Spleen (tissue), 11 donors: Measurements from ENCODE around the gene ESR1. TPM values are rescaled to one million over a fixed set of nuclear protein-coding genes. Genes with fewer than 3 reads are reported as not detected.

Source experiments
- DNase-seq: peaks from one replicate; pipeline ENCODE4 v3.0.0-alpha.2; 2020
- H3K27ac ChIP-seq, 8 donors: fragments of 200-600 bp; sonication (generic) in 7 of 8; 1 replicate in 4 of 8; 2 replicates in 4 of 8; pipeline versions ENCODE4 v1.5.0 to v1.8.0; 2016 to 2021; ENCODE audit warnings: inconsistent platforms in 4 of 8, mild to moderate bottlenecking in 4 of 8, moderate library complexity in 1 of 8
- H3K27me3 ChIP-seq, 7 donors: fragments of 200-600 bp; sonication (generic) in 6 of 7; replicated peaks in 1 of 7; 1 replicate in 4 of 7; 2 replicates in 3 of 7; pipeline versions ENCODE4 v1.5.0 to v1.8.0; 2016 to 2021; ENCODE audit warnings: inconsistent platforms in 3 of 7, mild to moderate bottlenecking in 1 of 7
- H3K36me3 ChIP-seq, 6 donors: fragments of 200-600 bp; sonication (generic) in 5 of 6; 1 replicate in 4 of 6; 2 replicates in 2 of 6; pipeline versions ENCODE4 v1.5.0 to v1.8.0; 2016 to 2021; ENCODE audit warnings: inconsistent platforms in 2 of 6
- H3K4me1 ChIP-seq, 6 donors: fragments of 200-600 bp; sonication (generic) in 5 of 6; 1 replicate in 3 of 6; 2 replicates in 3 of 6; pipeline versions ENCODE4 v1.5.0 to v1.8.0; 2016 to 2021; ENCODE audit warnings: inconsistent platforms in 3 of 6
- H3K4me3 ChIP-seq, 8 donors: fragments of 200-600 bp; sonication (generic) in 7 of 8; 1 replicate in 4 of 8; 2 replicates in 4 of 8; pipeline versions ENCODE4 v1.5.0 to v1.8.0; 2016 to 2021; ENCODE audit warnings: inconsistent platforms in 4 of 8, mild to moderate bottlenecking in 4 of 8, moderate library complexity in 2 of 8
- H3K9me3 ChIP-seq, 8 donors: fragments of 200-600 bp; sonication (generic) in 7 of 8; 1 replicate in 4 of 8; 2 replicates in 4 of 8; pipeline versions ENCODE4 v1.5.0 to v1.8.0; 2016 to 2021; ENCODE audit warnings: inconsistent platforms in 4 of 8
- POLR2A ChIP-seq, 3 donors: fragments of 450-650 bp; IDR thresholded peaks; one replicate each; pipeline ENCODE4 v1.5.1; 2017; ENCODE audit warnings: antibody characterized with exemption in 3 of 3, mild to moderate bottlenecking in 1 of 3
- POLR2AphosphoS5 ChIP-seq, 3 donors: sonication (generic); formaldehyde crosslinking; IDR thresholded peaks; one replicate each; pipeline ENCODE4 v1.5.1; 2017; ENCODE audit warnings: antibody characterized with exemption in 3 of 3
- WGBS, 5 donors: extraction: QIAGEN DNeasy Blood & Tissue Kit in 3 of 5; methylation state at CpG; one replicate each; pipeline versions ENCODE4 v1.1.5 to v1.1.7; 2013 to 2018; 5-methylcytosine and 5-hydroxymethylcytosine counted together
- intact Hi-C: fragments of 100-400 bp; cut with DNase I; formaldehyde crosslinking; loops from one replicate; pipeline ENCODE4 v1.15.0; 2023; ENCODE audit warnings: low total_unique reads
- polyA plus RNA-seq, 3 donors: library from polyadenylated mRNA; stranded (reverse); fragments of 200-250 nt; gene quantifications; one replicate each; pipeline ENCODE4 v1.2.1, GENCODE V29; 2013
- total RNA-seq, 7 donors: library from RNA; depleted of rRNA in 3 of 7; stranded (reverse); fragments of >200 nt in 3 of 7; fragmentation: NEBNext Ultra II Directional in 4 of 7; extraction: Animal tissue kit (Norgen Biotek cat#: 25700) in 4 of 7; gene quantifications; one replicate each; pipeline versions ENCODE4 v1.1.0 to v1.2.1, GENCODE V29; 2016 to 2021
- TF ChIP-seq, protein P1 (sequence below), 11 experiments: fragments of 200-600 bp in 7 of 11; fragments of 450-650 bp in 4 of 11; sonication (generic) in 4 of 11; IDR thresholded peaks in 8 of 11; conservative IDR thresholded peaks in 3 of 11; 1 replicate in 7 of 11; 2 replicates in 4 of 11; pipeline versions ENCODE4 v1.4.0 to v1.8.0; 2016 to 2021; ENCODE audit warnings: antibody characterized with exemption in 11 of 11, inconsistent platforms in 4 of 11, mild to moderate bottlenecking in 1 of 11
- donor health status: healthy with polysubstance abuse.
- donor health status: DM: no; HTN: no; CAD: no; lungs with moderate emphysema.
- donor health status: DM: no; HTN: no; CAD: no.
- donor health status: Bipolar disorder and iron deficiency.
- donor health status: healthy.
- donor health status: DM: no; HTN: no; CAD: no.
- donor health status: DM: yes; HTN: yes; CAD: no.

Gene ESR1
- total and polyA plus RNA-seq, 10 donors = 0.35 to 7.3 (median 3.2) TPM

DNA sequence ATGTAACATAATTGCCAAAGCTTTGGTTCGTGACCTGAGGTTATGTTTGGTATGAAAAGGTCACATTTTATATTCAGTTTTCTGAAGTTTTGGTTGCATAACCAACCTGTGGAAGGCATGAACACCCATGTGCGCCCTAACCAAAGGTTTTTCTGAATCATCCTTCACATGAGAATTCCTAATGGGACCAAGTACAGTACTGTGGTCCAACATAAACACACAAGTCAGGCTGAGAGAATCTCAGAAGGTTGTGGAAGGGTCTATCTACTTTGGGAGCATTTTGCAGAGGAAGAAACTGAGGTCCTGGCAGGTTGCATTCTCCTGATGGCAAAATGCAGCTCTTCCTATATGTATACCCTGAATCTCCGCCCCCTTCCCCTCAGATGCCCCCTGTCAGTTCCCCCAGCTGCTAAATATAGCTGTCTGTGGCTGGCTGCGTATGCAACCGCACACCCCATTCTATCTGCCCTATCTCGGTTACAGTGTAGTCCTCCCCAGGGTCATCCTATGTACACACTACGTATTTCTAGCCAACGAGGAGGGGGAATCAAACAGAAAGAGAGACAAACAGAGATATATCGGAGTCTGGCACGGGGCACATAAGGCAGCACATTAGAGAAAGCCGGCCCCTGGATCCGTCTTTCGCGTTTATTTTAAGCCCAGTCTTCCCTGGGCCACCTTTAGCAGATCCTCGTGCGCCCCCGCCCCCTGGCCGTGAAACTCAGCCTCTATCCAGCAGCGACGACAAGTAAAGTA is 547 bp upstream of the ESR1 start:
- Histone ChIP-seq H3K9me3 (peaks cover 0 to 4% (median 0%) of the 10 kb centered on the region in 8 donors), H3K36me3 (no peaks in the 10 kb centered on the region), H3K27me3 (peaks cover 0 to 47% (median 37%) of the 10 kb centered on the region in 7 donors), H3K4me3 (peak overlapping the region in 7 of 8 donors; percentile 36 to 72 (median 46)), H3K27ac (no peak overlapping the region), H3K4me1 (peaks cover 5 to 28% (median 24%) of the 10 kb centered on the region in 6 donors)
- intact Hi-C loops = no loop called here
- TF ChIP-seq POLR2A (IDR thresholded peaks at IDR 0.05) (no peak), POLR2AphosphoS5 (IDR thresholded peaks at IDR 0.05) (no peak)
- TF ChIP-seq, protein P1, sequence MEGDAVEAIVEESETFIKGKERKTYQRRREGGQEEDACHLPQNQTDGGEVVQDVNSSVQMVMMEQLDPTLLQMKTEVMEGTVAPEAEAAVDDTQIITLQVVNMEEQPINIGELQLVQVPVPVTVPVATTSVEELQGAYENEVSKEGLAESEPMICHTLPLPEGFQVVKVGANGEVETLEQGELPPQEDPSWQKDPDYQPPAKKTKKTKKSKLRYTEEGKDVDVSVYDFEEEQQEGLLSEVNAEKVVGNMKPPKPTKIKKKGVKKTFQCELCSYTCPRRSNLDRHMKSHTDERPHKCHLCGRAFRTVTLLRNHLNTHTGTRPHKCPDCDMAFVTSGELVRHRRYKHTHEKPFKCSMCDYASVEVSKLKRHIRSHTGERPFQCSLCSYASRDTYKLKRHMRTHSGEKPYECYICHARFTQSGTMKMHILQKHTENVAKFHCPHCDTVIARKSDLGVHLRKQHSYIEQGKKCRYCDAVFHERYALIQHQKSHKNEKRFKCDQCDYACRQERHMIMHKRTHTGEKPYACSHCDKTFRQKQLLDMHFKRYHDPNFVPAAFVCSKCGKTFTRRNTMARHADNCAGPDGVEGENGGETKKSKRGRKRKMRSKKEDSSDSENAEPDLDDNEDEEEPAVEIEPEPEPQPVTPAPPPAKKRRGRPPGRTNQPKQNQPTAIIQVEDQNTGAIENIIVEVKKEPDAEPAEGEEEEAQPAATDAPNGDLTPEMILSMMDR (IDR thresholded peaks at IDR 0.05 in 8 of 11, conservative IDR thresholded peaks at IDR 0.05 in 3 of 11) = no peak
- no peak for DNase-seq
- WGBS, 5 donors = 10 to 18% (median 12%) methylated on average over 20 of the region's 20 CpGs

DNA sequence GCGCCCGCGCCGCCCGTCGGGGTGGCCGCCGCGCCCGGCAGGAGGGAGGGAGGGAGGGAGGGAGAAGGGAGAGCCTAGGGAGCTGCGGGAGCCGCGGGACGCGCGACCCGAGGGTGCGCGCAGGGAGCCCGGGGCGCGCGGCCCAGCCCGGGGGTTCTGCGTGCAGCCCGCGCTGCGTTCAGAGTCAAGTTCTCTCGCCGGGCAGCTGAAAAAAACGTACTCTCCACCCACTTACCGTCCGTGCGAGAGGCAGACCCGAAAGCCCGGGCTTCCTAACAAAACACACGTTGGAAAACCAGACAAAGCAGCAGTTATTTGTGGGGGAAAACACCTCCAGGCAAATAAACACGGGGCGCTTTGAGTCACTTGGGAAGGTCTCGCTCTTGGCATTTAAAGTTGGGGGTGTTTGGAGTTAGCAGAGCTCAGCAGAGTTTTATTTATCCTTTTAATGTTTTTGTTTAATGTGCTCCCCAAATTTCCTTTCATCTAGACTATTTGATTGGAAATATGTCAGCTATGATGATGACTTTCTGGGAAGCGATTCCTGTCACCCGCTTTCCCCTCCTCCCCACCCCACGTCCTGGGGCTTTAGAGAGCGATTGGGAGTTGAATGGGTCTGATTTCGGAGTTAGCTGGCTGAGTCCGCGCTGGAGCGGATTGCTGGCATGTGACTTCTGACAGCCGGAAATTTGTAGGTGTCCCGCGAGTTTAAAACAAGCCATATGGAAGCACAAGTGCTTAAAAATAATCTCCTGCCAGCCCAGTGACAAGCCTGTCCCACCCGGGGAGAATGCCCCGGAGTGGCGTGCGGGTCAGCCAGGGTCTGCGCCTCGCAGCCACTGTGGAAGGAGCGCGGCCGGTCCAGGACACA is 1.1 kb downstream of the ESR1 start:
- Histone ChIP-seq H3K36me3 (no peaks in the 10 kb centered on the region), H3K27ac (no peak overlapping the region), H3K4me1 (peaks cover 5 to 28% (median 24%) of the 10 kb centered on the region in 6 donors), H3K9me3 (peaks cover 0 to 4% (median 0%) of the 10 kb centered on the region in 8 donors), H3K27me3 (peaks cover 0 to 47% (median 37%) of the 10 kb centered on the region in 7 donors), H3K4me3 (peak overlapping the region; percentile 11 to 72 (median 46))
- 15 to 36% (median 18%) methylated on average over 32 to 60 of the region's 60 CpGs for WGBS, 5 donors
- TF ChIP-seq POLR2AphosphoS5 (IDR thresholded peaks at IDR 0.05) (no peak), POLR2A (IDR thresholded peaks at IDR 0.05) (no peak)
- TF ChIP-seq, protein P1 (IDR thresholded peaks at IDR 0.05 in 8 of 11, conservative IDR thresholded peaks at IDR 0.05 in 3 of 11) = no peak
- intact Hi-C loops = no loop called here
- DNase-seq = no peak

DNA sequence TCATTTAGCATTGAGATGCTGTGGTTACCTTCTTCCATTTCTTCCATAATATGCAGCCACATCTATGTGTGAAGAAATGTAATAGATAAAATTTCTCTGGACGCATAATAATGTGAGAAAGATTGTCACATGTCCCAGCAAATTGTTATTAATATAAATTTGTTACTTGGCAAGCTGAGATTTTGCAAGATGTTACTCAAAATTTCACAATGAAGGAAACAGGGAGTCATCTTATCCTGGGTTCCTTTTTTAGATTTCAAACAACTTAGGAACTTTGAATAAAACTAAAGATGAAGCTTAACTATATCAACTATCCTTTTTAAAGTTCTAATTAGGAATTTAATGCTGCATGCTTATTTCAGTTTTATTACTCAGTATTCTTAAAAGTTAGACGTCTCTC is 3.6 kb downstream of the ESR1 start:
- H3K27ac ChIP-seq = no peak overlapping the region
- no peaks in the 10 kb centered on the region for H3K9me3 ChIP-seq
- H3K4me1 ChIP-seq = peaks cover 5 to 28% (median 24%) of the 10 kb centered on the region in 6 donors
- no peaks in the 10 kb centered on the region for H3K36me3 ChIP-seq
- no peak overlapping the region for H3K4me3 ChIP-seq
- H3K27me3 ChIP-seq = peaks cover 0 to 38% (median 37%) of the 10 kb centered on the region in 7 donors
- 60 to 82% (median 72%) methylated on average over 2 of the region's 2 CpGs for WGBS, 5 donors
- intact Hi-C loops = no loop called here
- no peak for DNase-seq
- TF ChIP-seq, protein P1 (IDR thresholded peaks at IDR 0.05 in 8 of 11, conservative IDR thresholded peaks at IDR 0.05 in 3 of 11) = no peak
- TF ChIP-seq POLR2A (IDR thresholded peaks at IDR 0.05) (no peak), POLR2AphosphoS5 (IDR thresholded peaks at IDR 0.05) (no peak)
